Liver (tissue), 9 donors: ENCODE measurements around the gene TYMP. TPM values are rescaled to one million over a fixed set of nuclear protein-coding genes. Genes with fewer than 3 reads are reported as not detected.

Source experiments
- DNase-seq: peaks from one replicate; pipeline ENCODE4 v3.0.0-alpha.2; 2017; ENCODE audit warnings: low spot score
- H3K27ac ChIP-seq, 2 donors: one replicate each; pipeline ENCODE4 v1.7.0; 2013; ENCODE audit warnings: inconsistent platforms in 2 of 2, low read length in 2 of 2, control low read depth in 1 of 2, low read depth in 1 of 2, mild to moderate bottlenecking in 1 of 2
- H3K27me3 ChIP-seq, 4 donors: one replicate each; pipeline versions ENCODE4 v1.6.1 to v1.7.0; 2013; ENCODE audit warnings: low read length in 3 of 4, inconsistent platforms in 1 of 4, mild to moderate bottlenecking in 1 of 4, moderate library complexity in 1 of 4; ENCODE audit not compliant: control insufficient read depth in 4 of 4, insufficient read depth in 4 of 4
- H3K36me3 ChIP-seq, 4 donors: one replicate each; pipeline versions ENCODE4 v1.6.1 to v1.7.0; 2013; ENCODE audit warnings: low read length in 3 of 4, mild to moderate bottlenecking in 3 of 4, low read depth in 1 of 4, moderate library complexity in 1 of 4; ENCODE audit not compliant: control insufficient read depth in 4 of 4, insufficient read depth in 3 of 4
- H3K4me1 ChIP-seq, 4 donors: one replicate each; pipeline versions ENCODE4 v1.6.1 to v1.7.0; 2013; ENCODE audit warnings: low read length in 3 of 4, mild to moderate bottlenecking in 3 of 4, moderate library complexity in 1 of 4; ENCODE audit not compliant: control insufficient read depth in 4 of 4, insufficient read depth in 4 of 4
- H3K4me3 ChIP-seq, 3 donors: one replicate each; pipeline versions ENCODE4 v1.6.1 to v1.7.0; 2013; ENCODE audit warnings: low read length in 3 of 3, control low read depth in 1 of 3, low read depth in 1 of 3, mild to moderate bottlenecking in 1 of 3
- H3K9ac ChIP-seq, 2 donors: one replicate each; pipeline ENCODE4 v1.7.0; 2013; ENCODE audit warnings: low read length in 2 of 2, mild to moderate bottlenecking in 2 of 2, moderate library complexity in 2 of 2, control low read depth in 1 of 2, low read depth in 1 of 2
- H3K9me3 ChIP-seq, 4 donors: one replicate each; pipeline versions ENCODE4 v1.6.1 to v1.7.0; 2013; ENCODE audit warnings: low read length in 3 of 4; ENCODE audit not compliant: control insufficient read depth in 4 of 4
- ATF3 ChIP-seq: IDR thresholded peaks from 2 replicates; pipeline ENCODE4 v1.6.1; 2016; ENCODE audit warnings: antibody characterized with exemption
- EGR1 ChIP-seq, 2 donors: IDR thresholded peaks; 2 replicates each; pipeline ENCODE4 v1.6.1; 2016 to 2018; ENCODE audit warnings: antibody characterized with exemption in 2 of 2, low read depth in 2 of 2
- FOXA1 ChIP-seq: IDR thresholded peaks from 2 replicates; pipeline ENCODE4 v1.6.1; 2016; ENCODE audit warnings: antibody characterized with exemption
- FOXA2 ChIP-seq: IDR thresholded peaks from 2 replicates; pipeline ENCODE4 v1.6.1; 2016; ENCODE audit warnings: antibody characterized with exemption
- GABPA ChIP-seq, 2 donors: IDR thresholded peaks in 1 of 2; conservative IDR thresholded peaks in 1 of 2; 2 replicates each; pipeline ENCODE4 v1.6.1; 2016; ENCODE audit warnings: antibody characterized with exemption in 2 of 2, mild to moderate bottlenecking in 1 of 2, moderate library complexity in 1 of 2
- HNF4A ChIP-seq, 2 donors: conservative IDR thresholded peaks; 2 replicates each; pipeline ENCODE4 v1.6.1; 2016; ENCODE audit warnings: antibody characterized with exemption in 2 of 2, mild to moderate bottlenecking in 2 of 2
- HNF4G ChIP-seq: IDR thresholded peaks from 2 replicates; pipeline ENCODE4 v1.6.1; 2016; ENCODE audit warnings: antibody characterized with exemption
- JUND ChIP-seq, 2 donors: IDR thresholded peaks; 2 replicates each; pipeline ENCODE4 v1.6.1; 2016; ENCODE audit warnings: antibody characterized with exemption in 2 of 2
- MAX ChIP-seq: IDR thresholded peaks from 2 replicates; pipeline ENCODE4 v1.6.1; 2016; ENCODE audit warnings: antibody characterized with exemption
- NR2F2 ChIP-seq: IDR thresholded peaks from 2 replicates; pipeline ENCODE4 v1.6.1; 2016; ENCODE audit warnings: antibody characterized with exemption
- RXRA ChIP-seq, 2 donors: IDR thresholded peaks; 2 replicates each; pipeline ENCODE4 v1.6.1; 2017 to 2018; ENCODE audit warnings: antibody characterized with exemption in 2 of 2, mild to moderate bottlenecking in 1 of 2
- ZBTB33 ChIP-seq: IDR thresholded peaks from 2 replicates; pipeline ENCODE4 v1.6.1; 2016; ENCODE audit warnings: antibody characterized with exemption
- WGBS: extraction: QIAGEN DNeasy Blood & Tissue Kit; methylation state at CpG from one replicate; pipeline ENCODE4 v1.1.7; 2013; 5-methylcytosine and 5-hydroxymethylcytosine counted together
- polyA plus RNA-seq, 2 donors: library from polyadenylated mRNA; stranded (reverse) in 1 of 2; unstranded in 1 of 2; fragments of 200-250 nt in 1 of 2; fragments of >200 nt in 1 of 2; fragmentation: Nextera tagmentation in 1 of 2; extraction: Ambion mirVana in 1 of 2; gene quantifications; one replicate each; pipeline versions ENCODE4 v1.2.1 to v1.2.3, GENCODE V29; 2013 to 2015
- total RNA-seq, 2 donors: library from RNA; depleted of rRNA; stranded (reverse); fragments of >200 nt; gene quantifications; one replicate each; pipeline ENCODE4 v1.2.3, GENCODE V29; 2014
- donor health status: healthy.
- donor health status: healthy.
- donor health status: healthy.
- donor health status: healthy.
- donor health status: healthy.

The TYMP gene
- total and polyA plus RNA-seq, 4 donors, result 34.0 to 109 (median 65.5) TPM

- no peak for DNase-seq
- TF ChIP-seq FOXA2 (no peak), ZBTB33 (no peak)
- no peak overlapping the region for H3K4me3 ChIP-seq
- H3K9ac ChIP-seq, result no peak overlapping the region
- 85% methylated on average over 26 of the region's 26 CpGs for WGBS
- H3K27me3 ChIP-seq, result no peaks in the 10 kb centered on the region
- peaks cover 10 to 35% (median 22%) of the 10 kb centered on the region in 4 donors for H3K4me1 ChIP-seq
- peaks cover 0 to 17% (median 0%) of the 10 kb centered on the region in 4 donors for H3K36me3 ChIP-seq
- peak overlapping the region in 1 of 2 donors; percentile 97 for H3K27ac ChIP-seq
- H3K9me3 ChIP-seq, result no peaks in the 10 kb centered on the region
These were observed 41.7 kb upstream of the TYMP start for GRCh38 chr22:50571264-50572175.

- Histone ChIP-seq H3K9me3 (no peaks in the 10 kb centered on the region), H3K9ac (no peak overlapping the region)
These were observed 41.0 kb upstream of the TYMP start for GRCh38 chr22:50570861-50571260.

More at GRCh38 chr22:50570861-50571260, 41.0 kb upstream of the TYMP start:
- no peak for DNase-seq
- peaks cover 0 to 17% (median 0%) of the 10 kb centered on the region in 4 donors for H3K36me3 ChIP-seq
- no peaks in the 10 kb centered on the region for H3K27me3 ChIP-seq
- 90% methylated on average over 12 of the region's 12 CpGs for WGBS
- peak overlapping the region; percentile 96 to 97 for H3K27ac ChIP-seq
- TF ChIP-seq GABPA (IDR thresholded peaks at IDR 0.05 in 1 of 2, conservative IDR thresholded peaks at IDR 0.05 in 1 of 2), result no peak
- no peak for TF ChIP-seq HNF4G
- no peak for TF ChIP-seq MAX
- TF ChIP-seq NR2F2, result no peak
- TF ChIP-seq RXRA (IDR thresholded peaks at IDR 0.05), result no peak
- TF ChIP-seq FOXA1, result no peak
- TF ChIP-seq HNF4A (conservative IDR thresholded peaks at IDR 0.05), result no peak
- no peak for TF ChIP-seq ATF3
- no peak for TF ChIP-seq EGR1 (IDR thresholded peaks at IDR 0.05; ENCODE audit: low read depth in 2 of 2)
- TF ChIP-seq JUND (IDR thresholded peaks at IDR 0.05), result no peak
- no peak for TF ChIP-seq ZBTB33
- H3K4me1 ChIP-seq, result peaks cover 10 to 35% (median 22%) of the 10 kb centered on the region in 4 donors
- H3K4me3 ChIP-seq, result no peak overlapping the region
